ENCODE measurements around the gene SBNO1.
"Not testable (repeated sequence)": the region's sequence is repeated elsewhere in the genome, so short reads cannot be mapped to it uniquely, and the experiment has no call there.

The SBNO1 gene

GRCh38 chr12:123364532-123365024 is at the start of gene SBNO1:
SBNO1 (minus strand) TSS chr12:123364847; CDS start chr12:123350441, 14,406 bp downstream.
- peak; percentile 87 for DNase-seq (ENCODE audit: low read depth)

GRCh38 chr12:123410041-123410412 is 45.4 kb upstream of the SBNO1 start:
- DNase-seq (ENCODE audit: low read depth) = no peak

- not testable (repeated sequence) for DNase-seq (ENCODE audit: low read depth)
These were observed 44.8 kb upstream of the SBNO1 start for GRCh38 chr12:123409284-123410040.

- DNase-seq (ENCODE audit: low read depth) = not testable (repeated sequence)
These were observed 44.0 kb upstream of the SBNO1 start for GRCh38 chr12:123408619-123409018.

- DNase-seq (ENCODE audit: low read depth) = not testable (repeated sequence)
These were observed 43.3 kb upstream of the SBNO1 start for GRCh38 chr12:123407934-123408333.

GRCh38 chr12:123407269-123407668 is 42.6 kb upstream of the SBNO1 start:
- DNase-seq (ENCODE audit: low read depth) = not testable (repeated sequence)

GRCh38 chr12:123404581-123404980 is 39.9 kb upstream of the SBNO1 start:
- DNase-seq (ENCODE audit: low read depth) = no peak

- no peak for DNase-seq (ENCODE audit: low read depth)
These were observed 37.4 kb upstream of the SBNO1 start for GRCh38 chr12:123401753-123402683.

- DNase-seq (ENCODE audit: low read depth) = no peak
These were observed 34.6 kb upstream of the SBNO1 start for GRCh38 chr12:123399255-123399617.

GRCh38 chr12:123398550-123399254 is 34.1 kb upstream of the SBNO1 start:
- DNase-seq (ENCODE audit: low read depth) = no peak

GRCh38 chr12:123398177-123398549 is 33.5 kb upstream of the SBNO1 start:
- DNase-seq (ENCODE audit: low read depth) = no peak

- no peak for DNase-seq (ENCODE audit: low read depth)
These were observed 32.8 kb upstream of the SBNO1 start for GRCh38 chr12:123397400-123397799.

- no peak for DNase-seq (ENCODE audit: low read depth)
These were observed 32.3 kb upstream of the SBNO1 start for GRCh38 chr12:123396954-123397353.

- no peak for DNase-seq (ENCODE audit: low read depth)
These were observed 31.9 kb upstream of the SBNO1 start for GRCh38 chr12:123396543-123396942.

GRCh38 chr12:123395236-123395635 is 30.6 kb upstream of the SBNO1 start:
- DNase-seq (ENCODE audit: low read depth) = no peak

- DNase-seq (ENCODE audit: low read depth) = no peak
These were observed 29.1 kb upstream of the SBNO1 start for GRCh38 chr12:123393747-123394146.

GRCh38 chr12:123391546-123392343 is 27.1 kb upstream of the SBNO1 start:
- DNase-seq (ENCODE audit: low read depth) = no peak

- no peak for DNase-seq (ENCODE audit: low read depth)
These were observed 26.1 kb upstream of the SBNO1 start for GRCh38 chr12:123390498-123391426.

GRCh38 chr12:123389560-123390351 is 25.1 kb upstream of the SBNO1 start:
- peak; percentile 9 for DNase-seq (ENCODE audit: low read depth)
